Measurements from ENCODE around the gene GPER1. TPM values are rescaled to one million over a fixed set of nuclear protein-coding genes. Genes with fewer than 3 reads are reported as not detected.

GPER1 gene
- polyA plus RNA-seq, 1 experiment = 1.4 TPM

GRCh38 chr7:1083729-1084657, 3.9 kb upstream of the GPER1 start:
- no peak for DNase-seq (ENCODE audit: low read depth, low spot score)
- no peaks in the 10 kb centered on the region; the same call in 1 of the 2 replicates for H3K9me3 ChIP-seq (ENCODE audit: control insufficient read depth, insufficient read depth, low read length)
- ChIA-PET POLR2A (no interaction called here), CTCF (no interaction called here)
- H3K27me3 ChIP-seq (ENCODE audit: control insufficient read depth, insufficient read depth, low read length) = no peaks in the 10 kb centered on the region
- H3K27ac ChIP-seq (ENCODE audit: low read depth, low read length) = no peak overlapping the region
- no peak overlapping the region for H3K4me3 ChIP-seq (ENCODE audit: low read depth, low read length)
- TF ChIP-seq CTCF (IDR thresholded peaks at IDR 0.05; ENCODE audit: low read depth, low read length) = no peak

- no peak for TF ChIP-seq CTCF (IDR thresholded peaks at IDR 0.05; ENCODE audit: low read depth, low read length)
- DNase-seq (ENCODE audit: low read depth, low spot score) = no peak
- Histone ChIP-seq H3K4me3 (ENCODE audit: low read depth, low read length) (no peak overlapping the region), H3K27ac (ENCODE audit: low read depth, low read length) (no peak overlapping the region), H3K27me3 (ENCODE audit: control insufficient read depth, insufficient read depth, low read length) (no peaks in the 10 kb centered on the region), H3K9me3 (ENCODE audit: control insufficient read depth, insufficient read depth, low read length) (no peaks in the 10 kb centered on the region; the same call in 1 of the 2 replicates)
- ChIA-PET POLR2A (no interaction called here), CTCF (interaction anchor here (1.2 to 2.1 kb wide), 4 partner anchors 8 to 93 kb away, joined by 6 to 36 read pairs (median 10); no protein-coding TSS in a partner anchor)
Measured at GRCh38 chr7:1085266-1085665, 2.6 kb upstream of the GPER1 start.

- Histone ChIP-seq H3K27me3 (ENCODE audit: control insufficient read depth, insufficient read depth, low read length) (no peaks in the 10 kb centered on the region), H3K27ac (ENCODE audit: low read depth, low read length) (no peak overlapping the region), H3K9me3 (ENCODE audit: control insufficient read depth, insufficient read depth, low read length) (no peaks in the 10 kb centered on the region; the same call in 1 of the 2 replicates), H3K4me3 (ENCODE audit: low read depth, low read length) (no peak overlapping the region)
- POLR2A ChIA-PET = interaction anchor here (0.5 kb wide), 1 partner anchor 267 kb away, joined by 4 read pairs; no protein-coding TSS in a partner anchor
- DNase-seq (ENCODE audit: low read depth, low spot score) = no peak
- CTCF ChIA-PET = interaction anchor here (0.6 to 2.1 kb wide), 24 partner anchors 9 to 611 kb away, joined by 3 to 36 read pairs (median 5); partner anchors contain the start of genes COX19 and GPR146
- no peak for TF ChIP-seq CTCF (IDR thresholded peaks at IDR 0.05; ENCODE audit: low read depth, low read length)
Measured at GRCh38 chr7:1085910-1086421, 1.9 kb upstream of the GPER1 start.

GRCh38 chr7:1086588-1087464, 1.1 kb upstream of the GPER1 start:
- Histone ChIP-seq H3K4me3 (ENCODE audit: low read depth, low read length) (peak overlapping the region; percentile 59), H3K9me3 (ENCODE audit: control insufficient read depth, insufficient read depth, low read length) (no peaks in the 10 kb centered on the region; the same call in 1 of the 2 replicates), H3K27ac (ENCODE audit: low read depth, low read length) (peak overlapping the region; percentile 47), H3K27me3 (ENCODE audit: control insufficient read depth, insufficient read depth, low read length) (no peaks in the 10 kb centered on the region)
- peak; percentile 88 for TF ChIP-seq CTCF (IDR thresholded peaks at IDR 0.05; ENCODE audit: low read depth, low read length)
- ChIA-PET POLR2A (interaction anchor here (0.5 kb wide), 1 partner anchor 268 kb away, joined by 4 read pairs; no protein-coding TSS in a partner anchor), CTCF (interaction anchor here (0.6 to 2.5 kb wide), 33 partner anchors 10 to 610 kb away, joined by 3 to 36 read pairs (median 5); partner anchors contain the start of genes COX19 and GPR146)
- no peak for DNase-seq (ENCODE audit: low read depth, low spot score)

Measured in AG04450 (cell line).